ENCODE data around the gene CRAMP1. TPM values are rescaled to one million over a fixed set of nuclear protein-coding genes. Genes with fewer than 3 reads are reported as not detected.

Gene CRAMP1
- 9.9 and 15.1 TPM in 2 replicates for total RNA-seq (2014; rRNA removed; shearing (Covaris generic))

- DNase-seq: no peak
- Histone ChIP-seq H3K27me3 (ENCODE audit: control insufficient read depth, insufficient read depth, low read length) (peaks cover 13% of the 10 kb centered on the region), H3K4me3 (ENCODE audit: insufficient read depth, low read depth, low read length) (peak within 1 kb of the TSS; percentile 74), H3K36me3 (replicated peaks; ENCODE audit: control insufficient read depth, insufficient read depth, low read length) (peaks cover 3% of the 10 kb centered on the region)
Observed at GRCh38 chr16:1612320-1613111, at the start of gene CRAMP1. CRAMP1 (plus strand) TSS chr16:1612360; CDS start chr16:1614640, 2,280 bp downstream.

- Histone ChIP-seq H3K36me3 (replicated peaks; ENCODE audit: control insufficient read depth, insufficient read depth, low read length) (peaks cover 4% of the 10 kb centered on the region), H3K4me3 (ENCODE audit: insufficient read depth, low read depth, low read length) (no peak overlapping the region), H3K27me3 (ENCODE audit: control insufficient read depth, insufficient read depth, low read length) (no peaks in the 10 kb centered on the region)
- DNase-seq: no peak
Observed at GRCh38 chr16:1563786-1564185, 48.4 kb upstream of the CRAMP1 start.

- Histone ChIP-seq H3K4me3 (ENCODE audit: insufficient read depth, low read depth, low read length) (no peak overlapping the region), H3K27me3 (ENCODE audit: control insufficient read depth, insufficient read depth, low read length) (no peaks in the 10 kb centered on the region), H3K36me3 (replicated peaks; ENCODE audit: control insufficient read depth, insufficient read depth, low read length) (peaks cover 4% of the 10 kb centered on the region)
- DNase-seq: no peak
Observed at GRCh38 chr16:1564325-1564724, 47.8 kb upstream of the CRAMP1 start.

GRCh38 chr16:1565083-1565805 lies 46.9 kb upstream of the CRAMP1 start:
- DNase-seq: no peak
- Histone ChIP-seq H3K4me3 (ENCODE audit: insufficient read depth, low read depth, low read length) (no peak overlapping the region), H3K36me3 (replicated peaks; ENCODE audit: control insufficient read depth, insufficient read depth, low read length) (peaks cover 4% of the 10 kb centered on the region), H3K27me3 (ENCODE audit: control insufficient read depth, insufficient read depth, low read length) (no peaks in the 10 kb centered on the region)

GRCh38 chr16:1567988-1568387 lies 44.2 kb upstream of the CRAMP1 start:
- no peak for DNase-seq
- no peaks in the 10 kb centered on the region for H3K36me3 ChIP-seq (replicated peaks; ENCODE audit: control insufficient read depth, insufficient read depth, low read length)
- H3K27me3 ChIP-seq (ENCODE audit: control insufficient read depth, insufficient read depth, low read length): no peaks in the 10 kb centered on the region
- H3K4me3 ChIP-seq (ENCODE audit: insufficient read depth, low read depth, low read length): no peak overlapping the region

- Histone ChIP-seq H3K27me3 (ENCODE audit: control insufficient read depth, insufficient read depth, low read length) (no peaks in the 10 kb centered on the region), H3K4me3 (ENCODE audit: insufficient read depth, low read depth, low read length) (no peak overlapping the region), H3K36me3 (replicated peaks; ENCODE audit: control insufficient read depth, insufficient read depth, low read length) (no peaks in the 10 kb centered on the region)
- DNase-seq: no peak
Observed at GRCh38 chr16:1571012-1571671, 41.0 kb upstream of the CRAMP1 start.

- Histone ChIP-seq H3K36me3 (replicated peaks; ENCODE audit: control insufficient read depth, insufficient read depth, low read length) (no peaks in the 10 kb centered on the region; the same call in 1 of the 2 replicates), H3K4me3 (ENCODE audit: insufficient read depth, low read depth, low read length) (no peak overlapping the region), H3K27me3 (ENCODE audit: control insufficient read depth, insufficient read depth, low read length) (no peaks in the 10 kb centered on the region)
- DNase-seq: no peak
Observed at GRCh38 chr16:1572673-1573072, 39.5 kb upstream of the CRAMP1 start.

GRCh38 chr16:1573301-1573700 lies 38.9 kb upstream of the CRAMP1 start:
- Histone ChIP-seq H3K4me3 (ENCODE audit: insufficient read depth, low read depth, low read length) (no peak overlapping the region), H3K36me3 (replicated peaks; ENCODE audit: control insufficient read depth, insufficient read depth, low read length) (no peaks in the 10 kb centered on the region; the same call in 1 of the 2 replicates), H3K27me3 (ENCODE audit: control insufficient read depth, insufficient read depth, low read length) (no peaks in the 10 kb centered on the region)
- no peak for DNase-seq

- Histone ChIP-seq H3K36me3 (replicated peaks; ENCODE audit: control insufficient read depth, insufficient read depth, low read length) (peaks cover 2% of the 10 kb centered on the region), H3K27me3 (ENCODE audit: control insufficient read depth, insufficient read depth, low read length) (no peaks in the 10 kb centered on the region), H3K4me3 (ENCODE audit: insufficient read depth, low read depth, low read length) (no peak overlapping the region)
- DNase-seq: no peak
Observed at GRCh38 chr16:1575578-1575977, 36.6 kb upstream of the CRAMP1 start.

- Histone ChIP-seq H3K27me3 (ENCODE audit: control insufficient read depth, insufficient read depth, low read length) (no peaks in the 10 kb centered on the region), H3K4me3 (ENCODE audit: insufficient read depth, low read depth, low read length) (no peak overlapping the region), H3K36me3 (replicated peaks; ENCODE audit: control insufficient read depth, insufficient read depth, low read length) (peaks cover 2% of the 10 kb centered on the region)
- no peak for DNase-seq
Observed at GRCh38 chr16:1579214-1579613, 32.9 kb upstream of the CRAMP1 start.

- Histone ChIP-seq H3K4me3 (ENCODE audit: insufficient read depth, low read depth, low read length) (no peak overlapping the region), H3K36me3 (replicated peaks; ENCODE audit: control insufficient read depth, insufficient read depth, low read length) (peaks cover 2% of the 10 kb centered on the region), H3K27me3 (ENCODE audit: control insufficient read depth, insufficient read depth, low read length) (no peaks in the 10 kb centered on the region)
- no peak for DNase-seq
Observed at GRCh38 chr16:1580256-1580655, 31.9 kb upstream of the CRAMP1 start.

- Histone ChIP-seq H3K4me3 (ENCODE audit: insufficient read depth, low read depth, low read length) (no peak overlapping the region), H3K36me3 (replicated peaks; ENCODE audit: control insufficient read depth, insufficient read depth, low read length) (peaks cover 2% of the 10 kb centered on the region), H3K27me3 (ENCODE audit: control insufficient read depth, insufficient read depth, low read length) (no peaks in the 10 kb centered on the region)
- no peak for DNase-seq
Observed at GRCh38 chr16:1580956-1581355, 31.2 kb upstream of the CRAMP1 start.

GRCh38 chr16:1581804-1582203 lies 30.4 kb upstream of the CRAMP1 start:
- H3K36me3 ChIP-seq (replicated peaks; ENCODE audit: control insufficient read depth, insufficient read depth, low read length): peaks cover 2% of the 10 kb centered on the region
- no peak overlapping the region for H3K4me3 ChIP-seq (ENCODE audit: insufficient read depth, low read depth, low read length)
- DNase-seq: no peak
- no peaks in the 10 kb centered on the region for H3K27me3 ChIP-seq (ENCODE audit: control insufficient read depth, insufficient read depth, low read length)

GRCh38 chr16:1583180-1583579 lies 29.0 kb upstream of the CRAMP1 start:
- Histone ChIP-seq H3K36me3 (replicated peaks; ENCODE audit: control insufficient read depth, insufficient read depth, low read length) (peaks cover 4% of the 10 kb centered on the region), H3K4me3 (ENCODE audit: insufficient read depth, low read depth, low read length) (no peak overlapping the region), H3K27me3 (ENCODE audit: control insufficient read depth, insufficient read depth, low read length) (no peaks in the 10 kb centered on the region)
- peak; percentile 71 for DNase-seq

All from H7 (cell line).